ENCODE data around the gene IL12RB2.
A peak's percentile ranks its signal among the peaks of the same experiment; 100 is the strongest.

IL12RB2 gene

GRCh38 chr1:67317803-67318202, 10.1 kb downstream of the IL12RB2 start:
- TF ChIP-seq CTCF (IDR thresholded peaks at IDR 0.05; ENCODE audit: insufficient read depth, low read depth, low read length, missing control alignments) = no peak
- DNase-seq (ENCODE audit: low read depth) = no peak
- H3K4me3 ChIP-seq (ENCODE audit: low read depth, low read length) = no peak overlapping the region

GRCh38 chr1:67322442-67322841, 14.8 kb downstream of the IL12RB2 start:
- no peak overlapping the region for H3K4me3 ChIP-seq (ENCODE audit: low read depth, low read length)
- no peak for TF ChIP-seq CTCF (IDR thresholded peaks at IDR 0.05; ENCODE audit: insufficient read depth, low read depth, low read length, missing control alignments)
- no peak for DNase-seq (ENCODE audit: low read depth)

- no peak for TF ChIP-seq CTCF (IDR thresholded peaks at IDR 0.05; ENCODE audit: insufficient read depth, low read depth, low read length, missing control alignments)
- no peak overlapping the region for H3K4me3 ChIP-seq (ENCODE audit: low read depth, low read length)
- no peak for DNase-seq (ENCODE audit: low read depth)
Observed at GRCh38 chr1:67323087-67323486, 15.4 kb downstream of the IL12RB2 start.

GRCh38 chr1:67324068-67324467, 16.4 kb downstream of the IL12RB2 start:
- no peak overlapping the region for H3K4me3 ChIP-seq (ENCODE audit: low read depth, low read length)
- no peak for DNase-seq (ENCODE audit: low read depth)
- no peak for TF ChIP-seq CTCF (IDR thresholded peaks at IDR 0.05; ENCODE audit: insufficient read depth, low read depth, low read length, missing control alignments)

- DNase-seq (ENCODE audit: low read depth) = no peak
- TF ChIP-seq CTCF (IDR thresholded peaks at IDR 0.05; ENCODE audit: insufficient read depth, low read depth, low read length, missing control alignments) = no peak
- H3K4me3 ChIP-seq (ENCODE audit: low read depth, low read length) = no peak overlapping the region
Observed at GRCh38 chr1:67327864-67328466, 20.3 kb downstream of the IL12RB2 start.

- DNase-seq (ENCODE audit: low read depth) = peak; percentile 90
- no peak for TF ChIP-seq CTCF (IDR thresholded peaks at IDR 0.05; ENCODE audit: insufficient read depth, low read depth, low read length, missing control alignments)
- H3K4me3 ChIP-seq (ENCODE audit: low read depth, low read length) = no peak overlapping the region
Observed at GRCh38 chr1:67332653-67333529, 25.2 kb downstream of the IL12RB2 start.
